Measurements from ENCODE around the gene CFAP61. TPM values are rescaled to one million over a fixed set of nuclear protein-coding genes. Genes with fewer than 3 reads are reported as not detected.
"Not testable (repeated sequence)": the region's sequence is repeated elsewhere in the genome, so short reads cannot be mapped to it uniquely, and the experiment has no call there.

Gene CFAP61
- total RNA-seq, result not detected
- total RNA-seq (2013), result not detected
- total RNA-seq, result 0 to 0.22 (median 0) reads per million in 29 experiments

- H3K27me3 ChIP-seq (replicated peaks in 1 of 2; ENCODE audit: control insufficient read depth in 2 of 2, extremely low read depth in 1 of 2, insufficient read depth in 2 of 2, low read length in 1 of 2), result no peaks in the 10 kb centered on the region
- ATAC-seq (replicated peaks in 1 of 4) (peak; percentile 93 to 97 (median 95)), DNase-seq (peak; percentile 93 to 100 (median 96))
- Mint-ChIP-seq H3K27ac (peak within 1 kb of the TSS; percentile 98 to 99), H3K27me3 (peaks cover 6 to 7% of the 10 kb centered on the region in 2 donors), H3K9me3 (no peaks in the 10 kb centered on the region), H3K36me3 (peaks cover 30% of the 10 kb centered on the region), H3K4me1 (peaks cover 28% of the 10 kb centered on the region in 3 donors), H3K4me3 (peak within 1 kb of the TSS; percentile 90 to 99 (median 98))
- peak within 1 kb of the TSS; percentile 71 for H3K27ac ChIP-seq (ENCODE audit: low read length)
- H3K9me3 ChIP-seq, result no peaks in the 10 kb centered on the region
- peak within 1 kb of the TSS; percentile 75 to 76 for H3K4me3 ChIP-seq (ENCODE audit: control insufficient read depth in 1 of 2, extremely low read depth in 1 of 2, low read length in 1 of 2)
- CTCF ChIA-PET, result interaction anchor here in 1 of 2 donors (0.7 to 1.8 kb wide), 6 partner anchors 35 to 1545 kb away, joined by 3 to 14 read pairs (median 4); partner anchors contain the start of genes NAA20, RALGAPA2 and SEC23B
- POLR2A ChIA-PET, result interaction anchor here (0.6 to 1.4 kb wide), 7 partner anchors 17 to 1545 kb away, joined by 3 to 9 read pairs (median 3); partner anchors contain the start of genes NAA20 (in 1 of the 2), RALGAPA2 (in 1 of the 2) and SEC23B (in 1 of the 2)
- peaks cover 5 to 31% of the 10 kb centered on the region in 2 donors for H3K36me3 ChIP-seq (ENCODE audit: control insufficient read depth in 2 of 2, extremely low read depth in 1 of 2, insufficient read depth in 1 of 2, low read length in 1 of 2)
- WGBS (ENCODE audit: insufficient coverage), result under 1% methylated on average over 63 of the region's 67 CpGs
- H3K4me1 ChIP-seq (ENCODE audit: control insufficient read depth in 1 of 2, extremely low read depth in 1 of 2, insufficient read depth in 2 of 2, low read length in 2 of 2), result peaks cover 7 to 8% of the 10 kb centered on the region in 2 experiments
These were observed at the start of gene CFAP61, which contains the start of gene CRNKL1 for GRCh38 chr20:20052074-20052970. Gene CFAP61 (plus strand): TSS chr20:20052532. CDS start chr20:20056654, 4,122 bp downstream. Gene CRNKL1 (minus strand): TSS chr20:20052466. CDS start chr20:20052342, 124 bp downstream.

- H3K36me3 Mint-ChIP-seq, result no peaks in the 10 kb centered on the region
- no peak overlapping the region for H3K27ac ChIP-seq (ENCODE audit: low read length)
- no peak overlapping the region for H3K27ac Mint-ChIP-seq
- H3K4me1 Mint-ChIP-seq, result peaks cover 14 to 15% (median 15%) of the 10 kb centered on the region in 3 donors
- H3K9me3 ChIP-seq, result no peaks in the 10 kb centered on the region
- H3K36me3 ChIP-seq (ENCODE audit: control insufficient read depth in 2 of 2, extremely low read depth in 1 of 2, insufficient read depth in 1 of 2, low read length in 1 of 2), result no peaks in the 10 kb centered on the region
- no peaks in the 10 kb centered on the region for H3K4me1 ChIP-seq (ENCODE audit: control insufficient read depth in 1 of 2, extremely low read depth in 1 of 2, insufficient read depth in 2 of 2, low read length in 2 of 2)
- peak in 3 of 35 experiments; percentile 10 to 22 (median 15) for DNase-seq
- H3K9me3 Mint-ChIP-seq, result no peaks in the 10 kb centered on the region
- H3K27me3 ChIP-seq (replicated peaks in 1 of 2; ENCODE audit: control insufficient read depth in 2 of 2, extremely low read depth in 1 of 2, insufficient read depth in 2 of 2, low read length in 1 of 2), result peaks cover 0 to 39% of the 10 kb centered on the region in 2 experiments
- WGBS (ENCODE audit: insufficient coverage), result 11% methylated on average over 2 of the region's 23 CpGs
- peaks cover 38 to 49% of the 10 kb centered on the region in 2 donors for H3K27me3 Mint-ChIP-seq
- no peak overlapping the region for H3K4me3 ChIP-seq (ENCODE audit: control insufficient read depth in 1 of 2, extremely low read depth in 1 of 2, low read length in 1 of 2)
- peak in 3 of 4 experiments; percentile 24 to 76 (median 52) for ATAC-seq (replicated peaks in 1 of 4)
- ChIA-PET POLR2A (no interaction called here), CTCF (no interaction called here)
- peak overlapping the region; percentile 67 to 71 (median 70) for H3K4me3 Mint-ChIP-seq
These were observed 49.0 kb upstream of the CFAP61 start for GRCh38 chr20:20003031-20003954.

- H3K4me3 ChIP-seq (ENCODE audit: control insufficient read depth in 1 of 2, extremely low read depth in 1 of 2, low read length in 1 of 2); H3K9me3 ChIP-seq; ATAC-seq (replicated peaks in 1 of 4); H3K4me1 ChIP-seq (ENCODE audit: control insufficient read depth in 1 of 2, extremely low read depth in 1 of 2, insufficient read depth in 2 of 2, low read length in 2 of 2); H3K27ac ChIP-seq (ENCODE audit: low read length); H3K27ac Mint-ChIP-seq; H3K9me3 Mint-ChIP-seq; DNase-seq; CTCF ChIA-PET; H3K36me3 Mint-ChIP-seq; H3K36me3 ChIP-seq (ENCODE audit: control insufficient read depth in 2 of 2, extremely low read depth in 1 of 2, insufficient read depth in 1 of 2, low read length in 1 of 2): not testable (repeated sequence)
- H3K27me3 ChIP-seq (replicated peaks in 1 of 2; ENCODE audit: control insufficient read depth in 2 of 2, extremely low read depth in 1 of 2, insufficient read depth in 2 of 2, low read length in 1 of 2), result peaks cover 0 to 40% of the 10 kb centered on the region in 2 experiments
- H3K27me3 Mint-ChIP-seq, result peaks cover 39 to 52% of the 10 kb centered on the region in 2 donors
- POLR2A ChIA-PET, result interaction anchor here in 1 of 2 donors (0.6 kb wide), 1 partner anchor 1268 kb away, joined by 13 read pairs; no protein-coding TSS in a partner anchor
- H3K4me1 Mint-ChIP-seq, result peaks cover 14 to 15% (median 15%) of the 10 kb centered on the region in 3 donors
- peak overlapping the region; percentile 67 to 71 (median 70) for H3K4me3 Mint-ChIP-seq
- 73% methylated on average over 3 of the region's 6 CpGs for WGBS (ENCODE audit: insufficient coverage)
These were observed 48.4 kb upstream of the CFAP61 start for GRCh38 chr20:20003955-20004322.

- Histone ChIP-seq H3K27ac (ENCODE audit: low read length) (no peak overlapping the region), H3K4me3 (ENCODE audit: control insufficient read depth in 1 of 2, extremely low read depth in 1 of 2, low read length in 1 of 2) (no peak overlapping the region), H3K27me3 (replicated peaks in 1 of 2; ENCODE audit: control insufficient read depth in 2 of 2, extremely low read depth in 1 of 2, insufficient read depth in 2 of 2, low read length in 1 of 2) (peaks cover 0 to 47% of the 10 kb centered on the region in 2 experiments), H3K4me1 (ENCODE audit: control insufficient read depth in 1 of 2, extremely low read depth in 1 of 2, insufficient read depth in 2 of 2, low read length in 2 of 2) (no peaks in the 10 kb centered on the region), H3K36me3 (ENCODE audit: control insufficient read depth in 2 of 2, extremely low read depth in 1 of 2, insufficient read depth in 1 of 2, low read length in 1 of 2) (no peaks in the 10 kb centered on the region), H3K9me3 (no peaks in the 10 kb centered on the region)
- no peak for ATAC-seq (replicated peaks in 1 of 4)
- ChIA-PET POLR2A (no interaction called here), CTCF (no interaction called here)
- DNase-seq, result no peak
- Mint-ChIP-seq H3K9me3 (no peaks in the 10 kb centered on the region), H3K27me3 (peaks cover 37 to 58% of the 10 kb centered on the region in 2 donors), H3K4me1 (peaks cover 14 to 15% (median 15%) of the 10 kb centered on the region in 3 donors), H3K36me3 (no peaks in the 10 kb centered on the region), H3K4me3 (no peak overlapping the region), H3K27ac (no peak overlapping the region)
- 83% methylated on average over 5 of the region's 7 CpGs for WGBS (ENCODE audit: insufficient coverage)
These were observed 47.0 kb upstream of the CFAP61 start for GRCh38 chr20:20005342-20005741.

GRCh38 chr20:20009784-20010253 is 42.5 kb upstream of the CFAP61 start:
- H3K36me3 ChIP-seq (ENCODE audit: control insufficient read depth in 2 of 2, extremely low read depth in 1 of 2, insufficient read depth in 1 of 2, low read length in 1 of 2), result no peaks in the 10 kb centered on the region
- H3K27ac ChIP-seq (ENCODE audit: low read length), result no peak overlapping the region
- ATAC-seq (replicated peaks in 1 of 4) (no peak), DNase-seq (no peak)
- H3K4me3 ChIP-seq (ENCODE audit: control insufficient read depth in 1 of 2, extremely low read depth in 1 of 2, low read length in 1 of 2), result no peak overlapping the region
- Mint-ChIP-seq H3K9me3 (no peaks in the 10 kb centered on the region), H3K27ac (no peak overlapping the region), H3K4me1 (peaks cover 5 to 11% (median 5%) of the 10 kb centered on the region in 3 donors), H3K36me3 (no peaks in the 10 kb centered on the region), H3K4me3 (no peak overlapping the region), H3K27me3 (peaks cover 16 to 33% of the 10 kb centered on the region in 2 donors)
- peaks cover 0 to 29% of the 10 kb centered on the region in 2 experiments for H3K27me3 ChIP-seq (replicated peaks in 1 of 2; ENCODE audit: control insufficient read depth in 2 of 2, extremely low read depth in 1 of 2, insufficient read depth in 2 of 2, low read length in 1 of 2)
- H3K9me3 ChIP-seq, result no peaks in the 10 kb centered on the region
- H3K4me1 ChIP-seq (ENCODE audit: control insufficient read depth in 1 of 2, extremely low read depth in 1 of 2, insufficient read depth in 2 of 2, low read length in 2 of 2), result no peaks in the 10 kb centered on the region
- POLR2A ChIA-PET, result no interaction called here
- 74% methylated on average over 9 of the region's 14 CpGs for WGBS (ENCODE audit: insufficient coverage)
- CTCF ChIA-PET, result interaction anchor here in 1 of 2 donors (1.2 kb wide), 1 partner anchor 12 kb away, joined by 3 read pairs; no protein-coding TSS in a partner anchor

Data from T-cell (primary cell).